ENCODE data around the gene GRAP2. TPM values are rescaled to one million over a fixed set of nuclear protein-coding genes. Genes with fewer than 3 reads are reported as not detected.
"Not testable (repeated sequence)": the region's sequence is repeated elsewhere in the genome, so short reads cannot be mapped to it uniquely, and the experiment has no call there.

Gene GRAP2
- total RNA-seq, 1 experiment from 2014 or later: 0.12 TPM

DNA sequence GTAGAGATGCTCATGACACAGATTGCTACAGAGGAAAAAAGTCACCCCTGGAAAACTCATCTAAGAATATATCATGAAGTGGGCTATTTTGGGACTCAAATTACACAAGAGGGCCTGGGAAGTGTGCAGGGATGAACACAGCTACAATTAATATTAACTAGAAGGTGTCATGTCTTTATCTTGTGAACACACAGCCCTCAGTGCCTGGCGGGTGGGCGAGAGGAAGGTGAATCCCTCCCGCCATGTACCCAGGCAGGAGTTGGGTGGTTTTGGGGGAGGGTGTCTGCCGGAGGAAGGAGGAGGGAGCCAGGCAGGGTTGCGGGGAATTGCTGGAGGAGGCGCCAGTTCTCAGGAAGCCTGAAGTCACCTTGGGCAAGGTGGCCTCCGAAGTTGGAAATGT, 88.7 kb downstream of the GRAP2 start:
- no peak overlapping the region for H3K4me3 Mint-ChIP-seq (ENCODE audit: unreplicated experiment)
- H3K36me3 Mint-ChIP-seq (ENCODE audit: insufficient read depth, unreplicated experiment): no peaks in the 10 kb centered on the region
- ChIA-PET POLR2A (interaction anchor here (0.6 to 2.0 kb wide), 2 partner anchors 24 to 33 kb away, joined by 3 to 4 read pairs; no protein-coding TSS in a partner anchor), CTCF (no interaction called here)
- intact Hi-C loops (cut with micrococcal nuclease): no loop called here
- TF ChIP-seq, protein P1, sequence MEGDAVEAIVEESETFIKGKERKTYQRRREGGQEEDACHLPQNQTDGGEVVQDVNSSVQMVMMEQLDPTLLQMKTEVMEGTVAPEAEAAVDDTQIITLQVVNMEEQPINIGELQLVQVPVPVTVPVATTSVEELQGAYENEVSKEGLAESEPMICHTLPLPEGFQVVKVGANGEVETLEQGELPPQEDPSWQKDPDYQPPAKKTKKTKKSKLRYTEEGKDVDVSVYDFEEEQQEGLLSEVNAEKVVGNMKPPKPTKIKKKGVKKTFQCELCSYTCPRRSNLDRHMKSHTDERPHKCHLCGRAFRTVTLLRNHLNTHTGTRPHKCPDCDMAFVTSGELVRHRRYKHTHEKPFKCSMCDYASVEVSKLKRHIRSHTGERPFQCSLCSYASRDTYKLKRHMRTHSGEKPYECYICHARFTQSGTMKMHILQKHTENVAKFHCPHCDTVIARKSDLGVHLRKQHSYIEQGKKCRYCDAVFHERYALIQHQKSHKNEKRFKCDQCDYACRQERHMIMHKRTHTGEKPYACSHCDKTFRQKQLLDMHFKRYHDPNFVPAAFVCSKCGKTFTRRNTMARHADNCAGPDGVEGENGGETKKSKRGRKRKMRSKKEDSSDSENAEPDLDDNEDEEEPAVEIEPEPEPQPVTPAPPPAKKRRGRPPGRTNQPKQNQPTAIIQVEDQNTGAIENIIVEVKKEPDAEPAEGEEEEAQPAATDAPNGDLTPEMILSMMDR (IDR thresholded peaks at IDR 0.05; ENCODE audit: unreplicated experiment): no peak
- BruUV-seq (replicated peaks): no TSS peak
- peaks cover 11% of the 10 kb centered on the region for H3K27me3 Mint-ChIP-seq (ENCODE audit: insufficient read depth, unreplicated experiment)
- no peaks in the 10 kb centered on the region for H3K9me3 Mint-ChIP-seq (ENCODE audit: unreplicated experiment)
- H3K4me1 Mint-ChIP-seq (ENCODE audit: insufficient read depth, unreplicated experiment): peaks cover 19% of the 10 kb centered on the region
- no peak overlapping the region for H3K27ac Mint-ChIP-seq (ENCODE audit: low read depth, unreplicated experiment)
- DNase-seq (ENCODE audit: unreplicated experiment): no peak

DNA sequence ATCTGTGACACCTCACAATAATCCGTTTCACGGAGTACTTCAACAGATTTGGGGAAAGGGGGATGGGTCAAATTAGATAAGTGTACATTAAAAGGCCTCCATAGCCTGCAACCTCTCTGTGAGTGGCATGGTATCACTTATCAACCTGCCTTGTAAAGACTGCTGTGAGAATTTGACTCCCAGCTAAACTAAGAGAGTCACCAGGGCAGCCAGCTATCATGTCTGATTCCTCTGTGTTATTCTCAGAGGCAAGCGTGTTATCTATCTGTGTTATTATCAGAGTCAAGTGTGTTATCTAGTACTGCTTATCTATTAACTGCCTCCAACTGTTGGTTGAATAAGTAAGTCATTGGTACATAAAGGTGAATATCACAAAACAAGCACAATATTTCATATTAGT, 89.8 kb downstream of the GRAP2 start:
- CTCF ChIA-PET: no interaction called here
- intact Hi-C loops (cut with micrococcal nuclease): no loop called here
- BruUV-seq (replicated peaks): no TSS peak
- TF ChIP-seq, protein P1 (IDR thresholded peaks at IDR 0.05; ENCODE audit: unreplicated experiment): no peak
- Mint-ChIP-seq H3K4me1 (ENCODE audit: insufficient read depth, unreplicated experiment) (peaks cover 8% of the 10 kb centered on the region), H3K27me3 (ENCODE audit: insufficient read depth, unreplicated experiment) (peaks cover 11% of the 10 kb centered on the region), H3K4me3 (ENCODE audit: unreplicated experiment) (no peak overlapping the region), H3K27ac (ENCODE audit: low read depth, unreplicated experiment) (no peak overlapping the region), H3K9me3 (ENCODE audit: unreplicated experiment) (no peaks in the 10 kb centered on the region), H3K36me3 (ENCODE audit: insufficient read depth, unreplicated experiment) (no peaks in the 10 kb centered on the region)
- DNase-seq (ENCODE audit: unreplicated experiment): no peak
- POLR2A ChIA-PET: interaction anchor here (2.0 kb wide), 1 partner anchor 32 kb away, joined by 4 read pairs; no protein-coding TSS in a partner anchor

DNA sequence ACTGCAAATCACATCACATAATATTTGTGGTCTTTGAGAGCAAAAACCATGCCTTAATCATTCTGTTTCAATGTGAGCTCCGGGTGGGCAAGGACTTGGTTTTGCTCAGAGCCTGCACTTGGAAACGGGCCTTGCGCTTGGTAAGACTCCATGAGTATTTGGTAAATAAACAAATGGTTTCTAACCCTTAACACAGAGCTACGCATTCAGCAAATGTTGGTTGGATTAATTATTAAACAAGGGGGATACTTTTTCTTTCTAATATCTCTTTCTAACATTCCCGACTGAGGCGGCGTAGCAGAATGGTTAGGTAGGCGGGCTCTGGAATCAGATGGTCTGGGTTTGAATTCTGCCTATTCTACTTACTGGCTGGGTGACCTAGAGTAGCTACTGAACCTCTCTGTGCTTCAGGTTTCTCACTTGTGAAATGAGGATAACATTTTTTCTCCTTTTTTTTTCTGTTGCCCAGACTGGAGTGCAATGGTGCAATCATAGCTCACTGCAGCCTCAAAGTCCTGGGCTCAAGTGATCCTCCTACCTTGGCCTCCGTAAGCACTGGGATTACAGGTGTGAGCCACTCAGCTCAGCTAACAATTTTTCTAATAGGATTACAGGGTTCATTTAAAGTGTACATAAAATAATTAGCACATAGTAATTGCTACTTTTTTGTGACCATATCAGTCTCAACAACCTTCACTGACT, 90.4 kb downstream of the GRAP2 start:
- Mint-ChIP-seq H3K4me3 (ENCODE audit: unreplicated experiment) (no peak overlapping the region), H3K36me3 (ENCODE audit: insufficient read depth, unreplicated experiment) (no peaks in the 10 kb centered on the region), H3K27ac (ENCODE audit: low read depth, unreplicated experiment) (no peak overlapping the region), H3K9me3 (ENCODE audit: unreplicated experiment) (no peaks in the 10 kb centered on the region), H3K27me3 (ENCODE audit: insufficient read depth, unreplicated experiment) (peaks cover 11% of the 10 kb centered on the region), H3K4me1 (ENCODE audit: insufficient read depth, unreplicated experiment) (peaks cover 8% of the 10 kb centered on the region)
- ChIA-PET CTCF (no interaction called here), POLR2A (interaction anchor here (2.0 kb wide), 1 partner anchor 32 kb away, joined by 4 read pairs; no protein-coding TSS in a partner anchor)
- TF ChIP-seq, protein P1 (IDR thresholded peaks at IDR 0.05; ENCODE audit: unreplicated experiment): no peak
- intact Hi-C loops (cut with micrococcal nuclease): no loop called here
- BruUV-seq (replicated peaks): no TSS peak
- no peak for DNase-seq (ENCODE audit: unreplicated experiment)

DNA sequence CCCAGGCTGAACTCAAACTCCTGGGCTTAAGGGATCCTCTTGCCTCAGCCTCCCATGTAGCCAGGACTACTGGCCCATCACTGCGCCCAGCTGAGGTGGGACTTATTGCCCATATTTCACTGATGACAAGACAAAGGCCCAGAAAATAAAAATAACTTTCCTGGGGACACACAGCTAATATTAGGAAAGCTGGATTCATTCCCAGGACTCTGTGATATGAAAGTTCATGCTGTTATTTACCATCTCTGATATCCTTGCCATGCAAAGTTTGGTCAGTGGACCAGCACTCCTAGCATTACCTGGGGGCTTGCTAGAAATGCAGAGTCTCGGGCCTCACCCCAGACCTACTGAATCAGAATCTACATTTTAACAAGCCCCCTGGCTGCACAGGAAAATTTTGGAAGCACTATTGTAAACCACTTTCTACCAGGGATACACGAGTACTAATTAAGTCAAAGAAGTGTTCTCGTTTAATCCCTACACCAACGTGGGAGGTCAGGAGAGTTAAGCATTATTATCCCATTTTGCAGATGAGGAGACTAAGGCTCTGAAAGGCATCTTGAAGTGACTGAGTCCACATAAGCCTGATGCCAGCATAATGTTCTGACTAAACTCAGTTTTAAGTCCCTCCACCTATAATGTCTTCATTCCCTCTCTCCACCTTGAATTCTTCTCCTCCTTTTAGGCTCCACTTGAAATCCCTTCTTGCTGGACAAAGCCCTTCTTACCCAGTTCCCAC, 91.4 kb downstream of the GRAP2 start:
- TF ChIP-seq, protein P1 (IDR thresholded peaks at IDR 0.05; ENCODE audit: unreplicated experiment): no peak
- Mint-ChIP-seq H3K9me3 (ENCODE audit: unreplicated experiment) (no peaks in the 10 kb centered on the region), H3K27me3 (ENCODE audit: insufficient read depth, unreplicated experiment) (peaks cover 11% of the 10 kb centered on the region), H3K4me1 (ENCODE audit: insufficient read depth, unreplicated experiment) (peaks cover 16% of the 10 kb centered on the region), H3K27ac (ENCODE audit: low read depth, unreplicated experiment) (no peak overlapping the region), H3K36me3 (ENCODE audit: insufficient read depth, unreplicated experiment) (no peaks in the 10 kb centered on the region), H3K4me3 (ENCODE audit: unreplicated experiment) (no peak overlapping the region)
- DNase-seq (ENCODE audit: unreplicated experiment): no peak
- CTCF ChIA-PET: interaction anchor here (2.4 kb wide), 1 partner anchor 33 kb away, joined by 12 read pairs; no protein-coding TSS in a partner anchor
- intact Hi-C loops (cut with micrococcal nuclease): no loop called here
- POLR2A ChIA-PET: interaction anchor here (1.2 kb wide), 1 partner anchor 354 kb away, joined by 3 read pairs; the partner anchor contains the start of gene ADSL
- BruUV-seq (replicated peaks): no TSS peak

DNA sequence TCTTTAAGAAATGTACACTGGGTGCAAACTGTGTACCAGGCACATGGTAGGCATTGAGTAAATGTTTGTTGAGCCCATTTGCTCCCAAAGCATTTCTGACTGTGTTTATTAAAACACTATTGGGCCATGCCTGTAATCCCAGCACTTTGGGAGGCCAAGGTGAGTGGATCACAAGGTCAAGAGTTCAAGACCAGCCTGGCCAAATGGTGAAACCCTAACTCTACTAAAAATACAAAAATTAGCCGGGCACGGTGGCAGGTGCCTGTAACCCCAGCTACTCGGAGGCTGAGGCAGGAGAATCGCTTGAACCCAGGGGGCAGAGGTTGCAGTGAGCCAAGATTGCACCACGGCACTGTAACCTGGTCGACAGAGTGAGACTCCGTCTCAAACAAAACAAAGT, 92.0 kb downstream of the GRAP2 start:
- DNase-seq (ENCODE audit: unreplicated experiment); H3K27ac Mint-ChIP-seq (ENCODE audit: low read depth, unreplicated experiment); H3K4me3 Mint-ChIP-seq (ENCODE audit: unreplicated experiment); BruUV-seq (replicated peaks); H3K9me3 Mint-ChIP-seq (ENCODE audit: unreplicated experiment); H3K36me3 Mint-ChIP-seq (ENCODE audit: insufficient read depth, unreplicated experiment); intact Hi-C loops (cut with micrococcal nuclease): not testable (repeated sequence)
- peaks cover 11% of the 10 kb centered on the region for H3K27me3 Mint-ChIP-seq (ENCODE audit: insufficient read depth, unreplicated experiment)
- CTCF ChIA-PET: interaction anchor here (0.6 to 2.4 kb wide), 2 partner anchors 32 to 61 kb away, joined by 3 to 12 read pairs; no protein-coding TSS in a partner anchor
- POLR2A ChIA-PET: interaction anchor here (0.6 to 2.4 kb wide), 3 partner anchors 21 to 354 kb away, joined by 3 to 6 read pairs (median 3); partner anchors contain the start of gene ADSL
- H3K4me1 Mint-ChIP-seq (ENCODE audit: insufficient read depth, unreplicated experiment): peaks cover 22% of the 10 kb centered on the region
